ENCODE data around the gene COMMD1.

- TF ChIP-seq CTCF (IDR thresholded peaks at IDR 0.05): no peak
- no peak for TF ChIP-seq POLR2A (IDR thresholded peaks at IDR 0.05)
Observed at GRCh38 chr2:62045017-62045543, 139.6 kb downstream of the COMMD1 start.

Data from vagina (tissue), 2 donors.